A549 (cell line): ENCODE data around the gene DNPEP.
"Not testable (repeated sequence)": the region's sequence is repeated elsewhere in the genome, so short reads cannot be mapped to it uniquely, and the experiment has no call there.

ENCODE experiments used
- RCOR1 ChIP-seq: fragments of 150-350 bp; IDR thresholded peaks from 2 replicates; pipeline ENCODE4 v1.6.1; 2014; ENCODE audit warnings: antibody characterized with exemption, low read length, low read depth
- TF ChIP-seq, protein P1 (sequence below): fragments of 200-600 bp; sonication (generic); IDR thresholded peaks from 2 replicates; pipeline ENCODE4 v1.6.1; 2016; ENCODE audit warnings: antibody characterized with exemption, mild to moderate bottlenecking, moderate library complexity
- TF ChIP-seq, protein P2 (sequence below): fragments of 450-650 bp; IDR thresholded peaks from 2 replicates; pipeline ENCODE4 v1.6.1; 2014; ENCODE audit warnings: antibody characterized with exemption
- TF ChIP-seq, protein P3 (sequence below): fragments of >200 bp; sonication (Bioruptor Twin); formaldehyde crosslinking; IDR thresholded peaks from 3 replicates; pipeline ENCODE4 v1.5.1; 2016

DNA sequence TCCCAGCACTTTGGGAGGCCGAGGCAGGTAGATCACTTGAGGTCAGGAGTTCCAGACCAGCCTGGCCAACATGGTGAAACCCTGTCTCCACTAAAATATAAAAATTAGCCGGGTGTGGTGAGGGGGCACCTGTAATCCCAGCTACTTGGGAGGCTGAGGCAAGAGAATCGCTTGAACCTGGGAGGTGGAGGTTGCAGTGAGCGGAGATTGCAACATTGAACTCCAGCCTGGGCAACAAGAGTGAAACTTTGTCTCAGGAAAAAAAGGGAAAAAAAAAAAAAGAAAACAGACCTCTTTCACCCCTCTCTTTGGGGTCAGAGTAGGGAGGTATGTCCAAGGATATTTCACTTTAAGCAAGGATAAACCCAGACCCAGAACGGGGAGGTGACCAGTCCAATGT lies 19.6 kb upstream of the DNPEP start:
- TF ChIP-seq, protein P1, sequence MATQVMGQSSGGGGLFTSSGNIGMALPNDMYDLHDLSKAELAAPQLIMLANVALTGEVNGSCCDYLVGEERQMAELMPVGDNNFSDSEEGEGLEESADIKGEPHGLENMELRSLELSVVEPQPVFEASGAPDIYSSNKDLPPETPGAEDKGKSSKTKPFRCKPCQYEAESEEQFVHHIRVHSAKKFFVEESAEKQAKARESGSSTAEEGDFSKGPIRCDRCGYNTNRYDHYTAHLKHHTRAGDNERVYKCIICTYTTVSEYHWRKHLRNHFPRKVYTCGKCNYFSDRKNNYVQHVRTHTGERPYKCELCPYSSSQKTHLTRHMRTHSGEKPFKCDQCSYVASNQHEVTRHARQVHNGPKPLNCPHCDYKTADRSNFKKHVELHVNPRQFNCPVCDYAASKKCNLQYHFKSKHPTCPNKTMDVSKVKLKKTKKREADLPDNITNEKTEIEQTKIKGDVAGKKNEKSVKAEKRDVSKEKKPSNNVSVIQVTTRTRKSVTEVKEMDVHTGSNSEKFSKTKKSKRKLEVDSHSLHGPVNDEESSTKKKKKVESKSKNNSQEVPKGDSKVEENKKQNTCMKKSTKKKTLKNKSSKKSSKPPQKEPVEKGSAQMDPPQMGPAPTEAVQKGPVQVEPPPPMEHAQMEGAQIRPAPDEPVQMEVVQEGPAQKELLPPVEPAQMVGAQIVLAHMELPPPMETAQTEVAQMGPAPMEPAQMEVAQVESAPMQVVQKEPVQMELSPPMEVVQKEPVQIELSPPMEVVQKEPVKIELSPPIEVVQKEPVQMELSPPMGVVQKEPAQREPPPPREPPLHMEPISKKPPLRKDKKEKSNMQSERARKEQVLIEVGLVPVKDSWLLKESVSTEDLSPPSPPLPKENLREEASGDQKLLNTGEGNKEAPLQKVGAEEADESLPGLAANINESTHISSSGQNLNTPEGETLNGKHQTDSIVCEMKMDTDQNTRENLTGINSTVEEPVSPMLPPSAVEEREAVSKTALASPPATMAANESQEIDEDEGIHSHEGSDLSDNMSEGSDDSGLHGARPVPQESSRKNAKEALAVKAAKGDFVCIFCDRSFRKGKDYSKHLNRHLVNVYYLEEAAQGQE: not testable (repeated sequence)
- TF ChIP-seq RCOR1: not testable (repeated sequence)
- TF ChIP-seq, protein P2, sequence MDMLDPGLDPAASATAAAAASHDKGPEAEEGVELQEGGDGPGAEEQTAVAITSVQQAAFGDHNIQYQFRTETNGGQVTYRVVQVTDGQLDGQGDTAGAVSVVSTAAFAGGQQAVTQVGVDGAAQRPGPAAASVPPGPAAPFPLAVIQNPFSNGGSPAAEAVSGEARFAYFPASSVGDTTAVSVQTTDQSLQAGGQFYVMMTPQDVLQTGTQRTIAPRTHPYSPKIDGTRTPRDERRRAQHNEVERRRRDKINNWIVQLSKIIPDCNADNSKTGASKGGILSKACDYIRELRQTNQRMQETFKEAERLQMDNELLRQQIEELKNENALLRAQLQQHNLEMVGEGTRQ: not testable (repeated sequence)
- TF ChIP-seq, protein P3, sequence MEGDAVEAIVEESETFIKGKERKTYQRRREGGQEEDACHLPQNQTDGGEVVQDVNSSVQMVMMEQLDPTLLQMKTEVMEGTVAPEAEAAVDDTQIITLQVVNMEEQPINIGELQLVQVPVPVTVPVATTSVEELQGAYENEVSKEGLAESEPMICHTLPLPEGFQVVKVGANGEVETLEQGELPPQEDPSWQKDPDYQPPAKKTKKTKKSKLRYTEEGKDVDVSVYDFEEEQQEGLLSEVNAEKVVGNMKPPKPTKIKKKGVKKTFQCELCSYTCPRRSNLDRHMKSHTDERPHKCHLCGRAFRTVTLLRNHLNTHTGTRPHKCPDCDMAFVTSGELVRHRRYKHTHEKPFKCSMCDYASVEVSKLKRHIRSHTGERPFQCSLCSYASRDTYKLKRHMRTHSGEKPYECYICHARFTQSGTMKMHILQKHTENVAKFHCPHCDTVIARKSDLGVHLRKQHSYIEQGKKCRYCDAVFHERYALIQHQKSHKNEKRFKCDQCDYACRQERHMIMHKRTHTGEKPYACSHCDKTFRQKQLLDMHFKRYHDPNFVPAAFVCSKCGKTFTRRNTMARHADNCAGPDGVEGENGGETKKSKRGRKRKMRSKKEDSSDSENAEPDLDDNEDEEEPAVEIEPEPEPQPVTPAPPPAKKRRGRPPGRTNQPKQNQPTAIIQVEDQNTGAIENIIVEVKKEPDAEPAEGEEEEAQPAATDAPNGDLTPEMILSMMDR: not testable (repeated sequence)
